NCI-H526 treated with DMSO at 0.1 percent for 48 hours (cell line): ENCODE measurements around the gene PCNT.
"Not testable (repeated sequence)": the region's sequence is repeated elsewhere in the genome, so short reads cannot be mapped to it uniquely, and the experiment has no call there.

Experiments
- DNase-seq: peaks from one replicate; lab custom pipeline; 2025; lab: John Stamatoyannopoulos, UW

PCNT gene

DNA sequence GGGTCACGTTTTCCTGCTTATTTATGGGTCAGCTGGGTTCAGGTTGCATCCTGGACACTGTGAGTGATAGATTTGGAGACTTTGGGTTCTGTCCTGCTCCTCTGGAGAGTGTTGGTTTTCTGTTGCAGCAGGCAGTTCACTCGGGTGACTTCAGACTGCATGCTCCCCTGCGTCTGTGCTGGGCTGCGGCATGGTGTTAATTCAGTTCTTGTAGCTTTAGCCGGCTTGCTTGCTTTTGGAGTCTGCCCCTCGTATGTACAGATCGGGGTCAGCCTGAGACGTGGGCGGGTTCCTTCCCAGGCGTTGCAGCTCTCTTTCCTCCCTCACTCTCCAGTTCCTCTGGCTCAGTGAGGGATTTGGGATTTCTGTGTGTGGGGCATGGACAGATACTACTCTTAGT, 38.0 kb downstream of the PCNT start:
- DNase-seq, result no peak

DNA sequence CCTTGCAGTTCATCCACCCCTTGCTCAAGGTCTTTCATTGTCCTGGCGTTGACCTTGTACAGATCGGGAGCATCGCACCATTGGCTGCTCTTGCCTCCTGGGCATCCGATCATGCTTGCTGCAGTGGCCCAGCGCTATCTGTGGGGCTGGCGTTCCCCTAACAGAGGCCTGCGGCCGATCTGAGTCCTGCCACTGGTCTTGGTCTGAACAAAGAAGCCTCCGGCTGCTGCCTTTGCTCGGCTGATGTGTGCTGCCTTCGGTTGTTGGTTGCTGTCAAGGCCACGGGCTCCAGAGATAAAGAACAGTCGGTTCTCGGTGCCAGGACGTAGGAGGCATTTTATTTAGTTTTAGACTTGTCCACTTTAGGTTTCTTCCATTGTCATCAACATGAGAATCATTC, 39.0 kb downstream of the PCNT start:
- DNase-seq, result no peak

DNA sequence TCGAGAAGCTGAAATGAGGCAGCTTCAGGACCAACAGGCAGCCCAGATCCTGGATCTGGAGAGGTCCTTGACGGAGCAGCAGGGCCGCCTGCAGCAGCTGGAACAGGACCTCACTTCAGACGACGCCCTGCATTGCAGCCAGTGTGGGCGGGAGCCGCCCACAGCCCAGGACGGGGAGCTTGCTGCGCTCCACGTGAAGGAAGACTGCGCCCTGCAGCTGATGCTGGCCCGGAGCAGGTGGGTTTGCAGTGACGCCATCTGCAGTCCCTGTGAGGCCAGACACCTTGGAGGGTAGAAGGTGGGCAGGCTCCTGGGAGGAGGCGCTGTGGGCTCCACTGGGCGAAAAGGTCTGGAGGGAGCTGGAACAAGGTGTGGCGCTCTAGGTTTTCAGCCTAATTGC, 39.7 kb downstream of the PCNT start:
- no peak for DNase-seq

GRCh38 chr21:46366091-46366490, 42.1 kb downstream of the PCNT start:
- DNase-seq, result no peak

DNA sequence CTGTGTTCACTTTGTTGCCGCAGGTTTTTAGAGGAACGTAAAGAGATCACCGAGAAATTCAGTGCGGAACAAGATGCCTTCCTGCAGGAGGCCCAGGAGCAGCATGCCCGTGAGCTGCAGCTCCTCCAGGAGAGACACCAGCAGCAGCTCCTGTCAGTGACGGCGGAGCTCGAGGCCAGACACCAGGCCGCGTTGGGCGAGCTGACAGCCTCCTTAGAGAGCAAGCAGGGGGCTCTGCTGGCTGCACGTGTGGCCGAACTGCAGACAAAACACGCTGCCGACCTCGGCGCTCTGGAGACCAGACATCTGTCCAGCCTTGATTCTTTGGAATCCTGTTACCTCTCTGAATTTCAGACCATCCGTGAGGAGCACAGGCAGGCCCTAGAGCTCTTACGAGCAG, 42.6 kb downstream of the PCNT start:
- DNase-seq, result no peak

DNA sequence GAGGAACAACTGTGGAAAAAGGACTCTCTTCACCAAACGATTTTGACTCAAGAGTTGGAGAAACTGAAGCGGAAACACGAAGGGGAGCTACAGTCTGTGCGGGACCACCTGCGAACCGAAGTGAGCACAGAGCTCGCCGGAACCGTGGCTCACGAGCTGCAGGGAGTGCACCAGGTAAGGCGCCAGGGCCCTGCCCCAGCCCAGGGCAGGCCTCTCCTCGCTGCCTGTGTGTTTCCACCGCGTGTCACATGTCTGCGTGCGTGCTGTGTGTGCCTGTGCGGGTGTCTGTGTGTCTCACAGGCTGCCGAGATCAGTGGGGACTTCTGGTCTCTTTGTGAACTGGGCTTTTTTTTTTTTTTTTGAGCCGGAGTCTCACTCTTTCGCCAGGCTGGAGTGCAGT, 43.0 kb downstream of the PCNT start:
- no peak for DNase-seq

DNA sequence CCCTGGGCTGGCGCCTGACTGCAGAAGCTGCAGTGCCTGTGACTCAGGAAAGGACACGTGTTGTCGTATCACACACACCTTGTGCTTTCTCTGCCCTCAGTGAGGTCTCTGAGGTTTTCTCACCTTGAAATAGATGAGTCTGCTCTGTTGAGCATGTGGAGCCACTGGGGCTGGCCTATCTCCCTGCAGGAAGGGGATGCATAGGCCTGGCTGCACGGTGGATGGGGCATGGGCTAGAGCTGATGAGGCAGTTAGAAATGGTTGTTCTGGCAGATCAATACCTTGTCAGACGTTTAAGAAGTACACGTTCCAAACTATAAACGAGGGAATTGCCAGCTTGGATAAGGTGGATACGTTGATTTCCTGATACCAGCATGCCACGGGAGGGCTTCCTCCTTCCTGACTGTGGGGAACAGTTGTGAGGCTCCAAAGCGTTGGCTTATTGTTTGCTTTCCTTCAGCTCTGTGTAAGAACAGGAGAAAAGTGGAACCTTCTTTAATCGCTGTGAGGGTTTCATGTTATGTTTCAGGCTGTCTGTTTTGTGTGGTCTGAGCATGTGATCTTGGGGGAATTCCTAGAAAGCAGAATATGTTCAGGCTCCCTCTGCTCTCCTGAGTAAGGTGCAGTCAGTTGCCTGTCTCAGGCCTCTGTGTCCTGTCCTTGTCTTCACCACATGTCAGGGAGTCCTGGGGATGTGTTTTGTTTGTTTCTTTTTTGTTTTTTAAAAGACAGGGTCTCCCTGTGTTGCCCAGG, 44.8 kb downstream of the PCNT start:
- DNase-seq, result no peak

DNA sequence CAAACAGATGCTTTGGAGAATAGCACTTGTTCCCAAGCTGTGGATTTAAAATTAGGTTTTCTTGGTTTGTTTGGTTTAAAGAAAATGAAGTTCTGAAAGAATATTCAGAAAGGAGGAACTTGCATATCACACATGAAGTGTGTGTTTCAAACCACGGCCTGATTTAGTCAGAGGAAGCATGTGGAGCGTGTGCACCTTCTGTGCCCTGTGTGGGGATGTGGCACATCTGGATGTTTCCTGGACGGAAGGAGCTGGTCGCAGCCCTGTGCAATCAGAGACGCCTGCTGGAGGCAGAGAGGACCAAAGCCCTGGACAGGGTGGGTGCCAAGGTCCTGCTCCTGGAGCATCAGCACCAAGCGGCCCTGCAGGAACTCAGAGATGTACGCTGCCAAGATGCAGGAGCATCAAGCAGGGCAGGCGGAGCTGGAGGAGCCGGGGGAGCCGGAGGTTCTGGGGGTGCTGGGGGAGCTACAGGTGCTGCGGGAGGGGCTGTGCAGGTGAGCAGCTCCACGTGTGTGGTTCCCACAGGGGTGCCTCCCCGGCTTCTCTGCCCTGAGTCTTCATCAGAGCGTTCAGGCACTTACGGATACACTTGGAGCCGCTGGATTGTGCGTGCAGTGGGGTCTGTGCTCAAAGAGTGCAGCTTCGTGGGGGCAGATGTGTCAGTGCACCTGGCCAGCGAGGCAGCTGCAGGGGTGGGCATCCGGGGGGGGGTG, 45.7 kb downstream of the PCNT start:
- no peak for DNase-seq

DNA sequence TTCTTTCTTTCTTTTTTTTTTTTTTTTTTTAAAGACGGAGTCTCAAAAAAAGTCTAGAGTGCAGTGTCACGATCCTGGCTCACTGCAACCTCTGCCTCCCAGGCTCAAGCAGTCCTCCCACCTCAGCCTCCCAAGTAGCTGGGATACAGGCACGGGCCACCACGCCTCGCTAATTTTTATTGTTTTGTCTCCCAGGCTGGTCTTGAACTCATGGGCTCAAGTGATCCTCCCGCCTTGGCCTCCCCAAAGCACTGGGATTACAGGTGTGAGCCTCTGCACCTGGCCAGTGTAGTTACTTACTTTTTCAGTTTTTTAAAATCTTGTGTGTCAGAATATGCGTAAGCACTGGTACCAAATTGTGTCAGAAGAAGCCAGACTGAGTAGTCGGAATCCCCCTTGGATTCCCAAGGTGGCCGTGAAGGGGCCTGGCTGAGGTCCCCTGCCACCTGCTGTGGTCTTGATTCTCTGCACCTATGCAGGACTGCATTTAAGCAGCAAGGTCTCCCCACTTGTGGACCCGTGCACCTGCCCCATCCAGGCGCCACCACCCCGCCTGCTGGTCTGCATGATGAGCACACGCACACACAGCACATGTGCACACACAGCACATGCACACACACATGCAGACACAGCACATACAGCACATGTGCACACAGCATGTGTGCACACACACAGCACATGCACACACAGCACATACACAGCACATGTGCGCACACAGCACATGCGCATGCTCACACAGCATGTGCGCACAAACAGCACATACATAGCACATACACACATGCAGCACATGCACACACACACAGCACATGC, 47.5 kb downstream of the PCNT start:
- no peak for DNase-seq

GRCh38 chr21:46372014-46372485, 48.1 kb downstream of the PCNT start:
- DNase-seq, result no peak

DNA sequence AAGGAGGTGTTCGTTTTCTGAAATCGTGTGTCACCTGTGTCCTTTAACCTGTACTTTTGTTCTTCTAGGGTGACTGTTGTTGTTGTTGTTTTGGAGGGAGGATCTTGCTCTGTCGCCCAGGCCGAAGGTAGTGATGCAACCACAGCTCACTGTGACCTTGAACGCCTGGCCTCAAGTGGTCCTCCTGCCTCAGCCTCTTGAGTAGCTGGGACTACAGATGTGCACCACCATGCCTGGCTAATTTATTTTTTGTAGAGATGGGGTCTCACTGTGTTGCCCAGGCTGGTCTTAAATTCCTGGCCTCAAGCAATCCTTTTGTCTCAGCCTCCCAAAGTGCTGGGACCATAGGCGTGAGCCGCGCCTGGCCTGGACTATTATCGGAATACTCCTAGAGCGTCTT, 49.0 kb downstream of the PCNT start:
- DNase-seq, result not testable (repeated sequence)

DNA sequence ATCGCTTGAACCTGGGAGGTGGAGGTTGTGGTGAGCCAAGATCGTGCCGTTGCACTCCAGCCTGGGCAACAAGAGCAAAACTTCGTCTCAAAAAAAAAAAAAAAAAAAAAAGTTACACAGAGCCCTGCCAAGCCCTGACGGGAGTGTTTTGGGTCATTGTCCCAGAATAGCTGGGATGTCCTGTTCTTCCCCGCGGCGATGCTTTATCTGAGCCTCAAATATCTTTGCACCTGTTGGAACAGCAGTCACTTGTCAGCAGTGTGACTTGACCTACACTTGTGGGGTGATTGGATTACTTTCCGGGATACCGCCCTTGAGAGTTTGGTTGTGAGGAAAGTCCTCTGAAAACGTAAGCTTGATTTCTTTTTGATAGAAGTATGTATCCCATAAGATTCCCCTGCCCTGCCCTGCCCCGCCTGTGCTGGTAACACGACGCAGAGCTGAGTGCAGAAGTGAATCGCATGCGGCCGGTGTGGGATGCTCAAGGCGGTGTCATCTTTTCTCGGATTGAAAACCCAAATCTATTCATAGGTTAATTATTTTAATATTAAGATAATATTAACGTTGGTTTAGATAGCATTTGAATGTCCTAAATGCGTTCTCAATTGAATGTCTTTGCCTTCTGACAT, 50.9 kb downstream of the PCNT start:
- DNase-seq, result no peak

- DNase-seq, result no peak
Measured at GRCh38 chr21:46375560-46376230, 51.7 kb downstream of the PCNT start.

- no peak for DNase-seq
Measured at GRCh38 chr21:46376231-46376628, 52.3 kb downstream of the PCNT start.

- no peak for DNase-seq
Measured at GRCh38 chr21:46376856-46377453, 53.0 kb downstream of the PCNT start.

DNA sequence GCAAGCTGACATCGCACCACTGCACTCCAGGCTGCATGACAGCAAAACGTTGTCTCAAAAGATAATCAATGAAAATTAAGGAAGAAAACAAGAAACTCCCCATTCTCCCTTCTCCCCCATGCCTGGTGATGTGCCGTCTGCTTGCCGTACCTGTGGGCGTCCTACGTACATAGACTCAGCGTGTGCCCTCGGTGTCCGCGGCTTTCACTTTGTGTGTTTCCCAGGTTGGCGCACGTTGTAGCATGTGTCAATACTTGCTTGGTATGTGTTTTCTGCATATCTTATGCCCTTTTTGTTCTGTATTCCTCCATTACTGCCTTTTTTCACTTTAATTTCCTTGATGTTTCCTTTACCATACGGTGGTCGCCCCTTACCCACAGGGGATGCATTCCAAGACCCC, 53.8 kb downstream of the PCNT start:
- DNase-seq, result no peak

DNA sequence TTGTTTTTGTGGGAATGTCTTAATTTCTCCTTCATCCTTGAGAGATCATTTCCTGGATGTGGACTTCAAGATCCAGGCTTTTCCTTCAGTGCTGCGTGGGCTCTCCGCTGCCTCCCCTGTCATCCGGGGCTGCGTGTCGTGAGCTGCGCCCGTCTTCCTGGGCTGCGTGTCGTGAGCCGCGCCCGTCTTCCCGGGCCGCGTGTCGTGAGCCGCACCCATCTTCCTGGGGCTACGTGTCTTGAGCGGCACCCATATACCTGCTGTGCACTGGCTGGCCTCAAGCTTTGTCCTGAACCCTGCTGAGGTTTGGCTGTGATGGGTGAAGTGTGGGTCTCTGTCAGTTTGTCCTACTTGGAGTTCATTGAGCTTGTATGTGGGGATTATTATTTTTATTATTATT, 55.1 kb downstream of the PCNT start:
- no peak for DNase-seq

GRCh38 chr21:46379691-46380090, 55.7 kb downstream of the PCNT start:
- no peak for DNase-seq

- DNase-seq, result no peak
Measured at GRCh38 chr21:46381541-46381940, 57.6 kb downstream of the PCNT start.

- no peak for DNase-seq
Measured at GRCh38 chr21:46384556-46384955, 60.6 kb downstream of the PCNT start.
